ENCODE results near the gene EPHA10.

DNA sequence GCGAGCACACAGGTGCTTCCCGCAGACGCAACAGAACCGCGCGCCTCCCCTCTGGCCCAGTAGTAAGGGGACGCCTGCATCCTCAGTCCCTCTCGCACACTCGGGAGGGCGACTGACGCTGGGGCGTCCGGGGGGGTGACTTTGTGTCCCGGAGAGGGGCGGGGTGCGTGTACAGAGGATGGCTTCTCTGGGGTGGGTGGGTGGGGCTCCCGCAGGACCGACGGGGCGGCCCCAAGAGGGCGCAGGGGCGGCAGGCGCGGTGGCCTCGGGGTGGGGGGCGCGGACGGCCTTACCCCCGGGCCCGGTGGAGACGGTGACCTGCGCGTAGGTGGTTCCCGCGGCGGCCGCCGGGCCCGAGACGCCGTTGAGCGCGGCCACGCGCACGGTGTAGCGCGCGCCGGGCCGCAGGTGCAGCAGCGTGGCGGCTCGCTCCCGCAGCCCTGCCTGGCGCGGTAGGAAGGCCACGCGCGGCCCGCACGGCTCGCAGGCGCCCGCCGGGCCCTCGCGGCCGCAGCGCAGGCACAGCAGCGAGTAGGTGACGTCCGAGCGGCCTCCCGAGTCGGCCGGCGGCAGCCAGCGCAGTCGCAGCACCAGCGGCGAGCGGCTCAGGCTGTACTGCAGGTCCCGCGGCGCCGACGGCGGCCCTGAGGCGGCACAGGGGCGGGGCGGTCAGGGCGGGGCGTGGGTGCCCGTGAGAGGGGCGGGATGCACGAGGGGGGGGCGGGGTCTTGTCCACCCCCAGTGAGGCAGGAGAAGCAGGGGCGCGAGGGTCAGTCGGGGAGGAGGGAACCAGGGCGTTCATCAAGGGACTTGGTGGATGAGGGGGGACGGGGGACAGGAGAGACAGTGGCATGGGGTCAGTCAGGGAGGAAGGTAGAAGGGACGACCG, 12.1 kb downstream of the EPHA10 start:
- TF ChIP-seq CTCF (IDR thresholded peaks at IDR 0.05), result no peak
- no peak for TF ChIP-seq NR3C1 (CRISPR knock-in tag; conservative IDR thresholded peaks at IDR 0.05; ENCODE audit: low read depth)
- TF ChIP-seq NFYB (CRISPR knock-in tag; conservative IDR thresholded peaks at IDR 0.05; ENCODE audit: low read depth), result no peak
- no peak for TF ChIP-seq USF1 (CRISPR knock-in tag; IDR thresholded peaks at IDR 0.05)
- no peak for TF ChIP-seq ESRRA (CRISPR knock-in tag; IDR thresholded peaks at IDR 0.05; ENCODE audit: borderline replicate concordance)
- no peak for TF ChIP-seq ZNF317 (CRISPR knock-in tag; IDR thresholded peaks at IDR 0.05; ENCODE audit: borderline replicate concordance, low read depth)
- no peak for TF ChIP-seq GABPB1 (CRISPR knock-in tag; IDR thresholded peaks at IDR 0.05)
- no peak for TF ChIP-seq TP53 (CRISPR knock-in tag; IDR thresholded peaks at IDR 0.05)

Data from WTC11 (cell line).